Osteoblast (primary cell): ENCODE data around the gene ABCC1. TPM values are rescaled to one million over a fixed set of nuclear protein-coding genes. Genes with fewer than 3 reads are reported as not detected.

Experiments
- DNase-seq: peaks from one replicate; pipeline ENCODE4 v3.0.0; 2011; ENCODE audit warnings: low spot score, mixed read lengths; ENCODE audit not compliant: insufficient read length; ENCODE audit errors: missing footprints
- H2AFZ ChIP-seq: 2 replicates; pipeline ENCODE4 v1.6.0; 2011; ENCODE audit warnings: mild to moderate bottlenecking, low read length
- H3K27ac ChIP-seq: 2 replicates; pipeline ENCODE4 v1.5.1; 2011; ENCODE audit warnings: mild to moderate bottlenecking, low read depth, low read length, moderate library complexity
- H3K27me3 ChIP-seq: 2 replicates; pipeline ENCODE4 v1.6.0; 2012; ENCODE audit warnings: mild to moderate bottlenecking, control low read depth, inconsistent platforms, low read length, moderate library complexity; ENCODE audit not compliant: insufficient read depth
- H3K36me3 ChIP-seq: 2 replicates; pipeline ENCODE4 v1.5.1; 2011; ENCODE audit warnings: mild to moderate bottlenecking, low read length, control low read depth, moderate library complexity; ENCODE audit not compliant: insufficient read depth
- H3K4me1 ChIP-seq: 2 replicates; pipeline ENCODE4 v1.5.1; 2011; ENCODE audit warnings: mild to moderate bottlenecking, low read length, control low read depth, moderate library complexity; ENCODE audit not compliant: insufficient read depth
- H3K4me2 ChIP-seq: 2 replicates; pipeline ENCODE4 v1.6.0; 2011; ENCODE audit warnings: mild to moderate bottlenecking, low read length; ENCODE audit not compliant: insufficient read depth
- H3K4me3 ChIP-seq: fragments of 200-600 bp; sonication (generic); 3 replicates; pipeline ENCODE4 v1.5.1; 2012; ENCODE audit warnings: mild to moderate bottlenecking, low read length, inconsistent platforms; ENCODE audit not compliant: insufficient read depth
- H3K79me2 ChIP-seq: 2 replicates; pipeline ENCODE4 v1.6.0; 2012; ENCODE audit warnings: mild to moderate bottlenecking, low read length, control low read depth, inconsistent platforms; ENCODE audit not compliant: insufficient read depth
- H3K9me3 ChIP-seq: 2 replicates; pipeline ENCODE4 v1.5.1; 2011; ENCODE audit warnings: low read depth, low read length, control low read depth
- H4K20me1 ChIP-seq: 2 replicates; pipeline ENCODE4 v1.6.0; 2012; ENCODE audit warnings: mild to moderate bottlenecking, low read length, control low read depth; ENCODE audit not compliant: insufficient read depth
- total RNA-seq: library from RNA; depleted of rRNA; stranded (reverse); fragments of >200 nt; gene quantifications from 2 replicates; pipeline ENCODE4 v1.2.3, GENCODE V29; 2012
- TF ChIP-seq, protein P1 (sequence below): IDR thresholded peaks from 2 replicates; pipeline ENCODE4 v1.5.1; 2011; ENCODE audit warnings: mild to moderate bottlenecking, low read depth, low read length, moderate library complexity; ENCODE audit errors: extremely low read depth

The ABCC1 gene
- total RNA-seq, 1 donor: 33.7 TPM

DNA sequence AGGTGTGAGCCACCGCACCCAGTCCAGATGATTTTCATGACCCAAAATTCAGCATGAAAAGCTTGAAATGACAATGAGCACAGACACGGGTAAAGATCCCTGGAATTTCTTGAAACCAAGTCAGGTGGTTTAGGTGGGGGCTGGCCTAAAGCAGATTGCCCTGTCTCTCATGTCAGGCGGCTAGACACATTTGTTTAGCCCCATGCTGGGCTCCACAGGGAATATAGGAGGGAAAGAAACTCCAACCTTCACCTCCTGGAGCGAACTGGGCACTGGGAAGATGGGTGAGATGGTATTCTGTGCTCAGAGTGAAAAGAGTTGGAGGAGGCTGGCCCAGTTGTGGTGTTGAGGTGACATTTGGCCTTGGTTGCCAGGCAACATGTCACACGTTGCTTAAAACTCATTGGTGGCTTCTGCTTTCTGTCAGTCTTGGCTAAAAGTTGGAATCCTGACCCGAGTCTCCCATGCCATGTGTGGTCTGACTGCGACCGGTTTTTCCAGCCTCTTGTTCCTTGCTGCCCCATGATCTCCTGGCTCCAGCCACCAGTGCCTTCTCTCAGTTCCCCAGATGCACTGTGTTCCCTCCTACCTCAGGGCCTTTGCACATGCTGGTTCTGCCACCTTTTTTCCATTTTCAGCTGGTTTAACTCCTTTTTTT lies 160.2 kb downstream of the ABCC1 start:
- peak; percentile 62 for DNase-seq
- no peaks in the 10 kb centered on the region for H3K9me3 ChIP-seq
- no peak overlapping the region for H3K27ac ChIP-seq
- H3K36me3 ChIP-seq: peaks cover 56% of the 10 kb centered on the region
- TF ChIP-seq, protein P1, sequence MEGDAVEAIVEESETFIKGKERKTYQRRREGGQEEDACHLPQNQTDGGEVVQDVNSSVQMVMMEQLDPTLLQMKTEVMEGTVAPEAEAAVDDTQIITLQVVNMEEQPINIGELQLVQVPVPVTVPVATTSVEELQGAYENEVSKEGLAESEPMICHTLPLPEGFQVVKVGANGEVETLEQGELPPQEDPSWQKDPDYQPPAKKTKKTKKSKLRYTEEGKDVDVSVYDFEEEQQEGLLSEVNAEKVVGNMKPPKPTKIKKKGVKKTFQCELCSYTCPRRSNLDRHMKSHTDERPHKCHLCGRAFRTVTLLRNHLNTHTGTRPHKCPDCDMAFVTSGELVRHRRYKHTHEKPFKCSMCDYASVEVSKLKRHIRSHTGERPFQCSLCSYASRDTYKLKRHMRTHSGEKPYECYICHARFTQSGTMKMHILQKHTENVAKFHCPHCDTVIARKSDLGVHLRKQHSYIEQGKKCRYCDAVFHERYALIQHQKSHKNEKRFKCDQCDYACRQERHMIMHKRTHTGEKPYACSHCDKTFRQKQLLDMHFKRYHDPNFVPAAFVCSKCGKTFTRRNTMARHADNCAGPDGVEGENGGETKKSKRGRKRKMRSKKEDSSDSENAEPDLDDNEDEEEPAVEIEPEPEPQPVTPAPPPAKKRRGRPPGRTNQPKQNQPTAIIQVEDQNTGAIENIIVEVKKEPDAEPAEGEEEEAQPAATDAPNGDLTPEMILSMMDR: no peak
- H2AFZ ChIP-seq: no peak overlapping the region
- H4K20me1 ChIP-seq: peaks cover 9% of the 10 kb centered on the region
- no peaks in the 10 kb centered on the region for H3K27me3 ChIP-seq
- no peak overlapping the region for H3K4me3 ChIP-seq
- no peak overlapping the region for H3K4me2 ChIP-seq
- H3K4me1 ChIP-seq: no peaks in the 10 kb centered on the region
- H3K79me2 ChIP-seq: no peaks in the 10 kb centered on the region

DNA sequence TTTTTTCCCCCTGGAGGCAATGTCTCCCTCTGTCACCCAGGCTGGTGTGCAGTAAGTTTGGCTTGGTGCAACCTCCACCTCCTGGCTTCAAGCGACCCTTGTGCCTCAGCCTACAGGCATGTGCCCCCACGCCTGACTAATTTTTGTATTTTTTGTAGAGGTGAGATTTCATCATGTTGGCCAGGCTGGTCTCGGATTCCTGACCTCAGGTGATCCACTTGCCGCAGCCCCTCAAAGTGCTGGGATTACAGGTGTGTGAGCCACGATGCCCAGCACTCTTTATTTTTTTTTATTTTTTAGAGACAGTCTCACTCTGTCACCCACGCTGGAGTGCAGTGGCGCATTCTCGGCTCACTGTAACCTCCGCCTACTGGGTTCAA lies 160.7 kb downstream of the ABCC1 start:
- Histone ChIP-seq H2AFZ (no peak overlapping the region), H3K27ac (no peak overlapping the region), H3K4me1 (no peaks in the 10 kb centered on the region), H3K36me3 (peaks cover 62% of the 10 kb centered on the region), H3K4me2 (no peak overlapping the region), H4K20me1 (peaks cover 9% of the 10 kb centered on the region), H3K27me3 (no peaks in the 10 kb centered on the region), H3K4me3 (no peak overlapping the region), H3K9me3 (no peaks in the 10 kb centered on the region), H3K79me2 (no peaks in the 10 kb centered on the region)
- no peak for DNase-seq
- TF ChIP-seq, protein P1: no peak

DNA sequence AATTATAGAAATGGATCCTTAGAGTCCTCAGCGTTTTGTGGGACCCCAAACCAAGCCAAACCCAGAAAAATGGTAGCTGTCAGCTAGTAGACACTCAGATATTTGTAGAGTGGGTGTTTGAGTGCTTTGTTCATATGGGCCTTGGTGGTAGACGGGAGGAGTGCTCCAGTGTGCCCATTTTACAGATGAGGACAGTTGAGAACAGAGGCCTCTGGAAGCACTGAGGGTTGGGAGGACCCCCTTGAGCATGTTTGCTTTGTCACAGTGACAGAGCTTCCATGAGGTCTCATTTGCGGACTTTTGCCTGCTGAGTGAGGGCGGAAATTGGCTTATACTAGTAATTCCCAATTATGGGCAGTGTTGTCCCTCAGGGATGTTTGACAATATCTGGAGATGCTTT lies 162.2 kb downstream of the ABCC1 start:
- no peak overlapping the region for H3K4me3 ChIP-seq
- H3K4me1 ChIP-seq: no peaks in the 10 kb centered on the region
- TF ChIP-seq, protein P1: no peak
- H3K4me2 ChIP-seq: no peak overlapping the region
- H3K27ac ChIP-seq: no peak overlapping the region
- H3K79me2 ChIP-seq: no peaks in the 10 kb centered on the region
- H3K36me3 ChIP-seq: peaks cover 67% of the 10 kb centered on the region
- no peaks in the 10 kb centered on the region for H3K27me3 ChIP-seq
- no peaks in the 10 kb centered on the region for H3K9me3 ChIP-seq
- H4K20me1 ChIP-seq: peaks cover 9% of the 10 kb centered on the region
- DNase-seq: no peak
- no peak overlapping the region for H2AFZ ChIP-seq

DNA sequence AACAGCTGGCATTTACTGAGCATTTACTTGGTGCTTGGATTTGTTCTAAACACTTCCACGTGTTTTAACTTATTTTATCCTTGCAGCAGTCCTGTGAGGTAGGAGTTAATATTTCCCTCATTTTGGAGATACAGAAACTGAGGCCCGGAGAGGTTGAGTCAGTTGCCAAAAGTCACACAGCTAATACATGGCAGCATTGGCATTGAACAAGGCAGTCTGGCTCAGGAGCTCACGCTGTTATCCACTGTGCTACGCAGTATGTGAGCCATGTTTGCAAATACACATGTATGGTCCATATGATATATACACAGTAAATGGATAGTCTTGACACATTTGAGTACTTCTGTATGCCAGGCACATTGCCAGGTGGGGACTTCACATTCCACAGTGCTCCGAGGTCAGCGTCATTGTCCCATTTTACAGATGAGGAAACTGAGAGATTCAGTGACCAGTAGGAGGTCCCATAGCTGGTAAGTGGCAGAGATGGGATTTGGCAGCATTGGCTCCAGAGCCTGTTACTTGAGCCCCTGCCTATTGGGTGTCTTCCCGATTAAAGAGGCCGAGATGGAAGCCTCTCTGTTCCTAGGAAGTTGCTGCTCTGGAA lies 163.1 kb downstream of the ABCC1 start:
- H4K20me1 ChIP-seq: peaks cover 9% of the 10 kb centered on the region
- peaks cover 71% of the 10 kb centered on the region for H3K36me3 ChIP-seq
- TF ChIP-seq, protein P1: no peak
- no peak overlapping the region for H3K27ac ChIP-seq
- H3K79me2 ChIP-seq: no peaks in the 10 kb centered on the region
- H3K9me3 ChIP-seq: no peaks in the 10 kb centered on the region
- no peak overlapping the region for H3K4me2 ChIP-seq
- DNase-seq: peak; percentile 52
- no peak overlapping the region for H2AFZ ChIP-seq
- H3K4me1 ChIP-seq: no peaks in the 10 kb centered on the region
- no peaks in the 10 kb centered on the region for H3K27me3 ChIP-seq
- no peak overlapping the region for H3K4me3 ChIP-seq
